HCT116 (cell line): ENCODE measurements around the gene TLR2. TPM values are rescaled to one million over a fixed set of nuclear protein-coding genes. Genes with fewer than 3 reads are reported as not detected.

ENCODE experiments used
- ATAC-seq: fragments of 200-7000 bp; cut with Tn5 transposase; 2 replicates; pipeline ENCODE4 v1.9.1; 2020; ENCODE audit warnings: mild to moderate bottlenecking, moderate library complexity
- BruUV-seq: library from RNA; stranded (reverse); fragments of 400-500 nt; replicated peaks from 2 replicates; lab custom pipeline; 2021; lab: Mats Ljungman, UMichigan
- CTCF ChIA-PET: fragments of 300-600 bp; sonication (Branson Sonifier 250); formaldehyde crosslinking; loops from one replicate; lab custom pipeline; 2021; ENCODE audit warnings: antibody characterized with exemption; lab: Charles Lee
- POLR2A ChIA-PET: fragments of 300-600, 350-600 bp; sonication (Branson Sonifier 250); formaldehyde crosslinking; loops from one replicate; lab custom pipeline; 2021; ENCODE audit warnings: antibody characterized with exemption; lab: Charles Lee
- RAD21 ChIA-PET, 2 experiments: fragments of 300-600 bp; sonication (Branson Sonifier 250); formaldehyde crosslinking; loops; one replicate each; lab custom pipeline; 2023; ENCODE audit warnings: low total read pairs in 2 of 2; ENCODE audit not compliant: uncharacterized antibody in 2 of 2, unreplicated experiment in 2 of 2, low non-redundant PET in 1 of 2; lab: Charles Lee
- DNase-seq: peaks from one replicate; pipeline ENCODE4 v3.0.0-alpha.2; 2010; ENCODE audit warnings: low read depth, low spot score
- H2AFZ ChIP-seq: fragments of 200-600 bp; shearing (Covaris generic), sonication (generic); 2 replicates; pipeline ENCODE4 v1.6.1; 2017; ENCODE audit warnings: low read depth, mixed run types, mixed read lengths, antibody characterized with exemption, low read length; ENCODE audit not compliant: poor library complexity, severe bottlenecking
- H3K27ac ChIP-seq: 2 replicates; pipeline ENCODE4 v1.5.1; 2012; ENCODE audit warnings: low read depth, low read length
- H3K27me3 ChIP-seq: fragments of 200-600 bp; sonication (generic); 2 replicates; pipeline ENCODE4 v1.6.1; 2016; ENCODE audit warnings: mixed run types, low read length, mixed read lengths; ENCODE audit not compliant: insufficient read depth
- H3K36me3 ChIP-seq, 2 experiments: fragments of 200-500 bp in 1 of 2; fragments of 200-600 bp in 1 of 2; sonication (Bioruptor generic) in 1 of 2; sonication (generic) in 1 of 2; 2 replicates each; pipeline versions ENCODE4 v1.5.1 to v1.6.1; 2014 to 2016; ENCODE audit warnings: low read length in 2 of 2, inconsistent platforms in 1 of 2, mixed read lengths in 1 of 2, mixed run types in 1 of 2; ENCODE audit not compliant: insufficient read depth in 2 of 2, control insufficient read depth in 1 of 2
- H3K4me1 ChIP-seq, 2 experiments: fragments of 200-600 bp in 1 of 2; sonication (generic) in 1 of 2; 2 replicates each; pipeline versions ENCODE4 v1.5.1 to v1.6.1; 2012 to 2017; ENCODE audit warnings: low read length in 2 of 2, inconsistent platforms in 1 of 2, mild to moderate bottlenecking in 1 of 2, mixed read lengths in 1 of 2, mixed run types in 1 of 2, moderate library complexity in 1 of 2; ENCODE audit not compliant: insufficient read depth in 2 of 2, control insufficient read depth in 1 of 2
- H3K4me2 ChIP-seq: fragments of 200-600 bp; sonication (generic); 2 replicates; pipeline ENCODE4 v1.6.1; 2017; ENCODE audit warnings: mixed run types, low read length, mixed read lengths
- H3K4me3 ChIP-seq, 2 experiments: fragments of 200-600 bp in 1 of 2; sonication (generic) in 1 of 2; replicated peaks in 1 of 2; 2 replicates each; pipeline ENCODE4 v1.5.1; 2011 to 2016; ENCODE audit warnings: low read length in 2 of 2, control low read depth in 1 of 2, low read depth in 1 of 2, mild to moderate bottlenecking in 1 of 2, mixed read lengths in 1 of 2, mixed run types in 1 of 2
- H3K79me2 ChIP-seq: fragments of 200-600 bp; sonication (generic); 2 replicates; pipeline ENCODE4 v1.6.1; 2017; ENCODE audit warnings: mild to moderate bottlenecking, mixed run types, low read length, moderate library complexity, mixed read lengths; ENCODE audit not compliant: insufficient read depth
- H3K9ac ChIP-seq: fragments of 200-600 bp; sonication (generic); 2 replicates; pipeline ENCODE4 v1.6.1; 2016; ENCODE audit warnings: low read length, mixed read lengths
- H3K9me2 ChIP-seq: fragments of 200-600 bp; sonication (generic), shearing (Covaris generic); 2 replicates; pipeline ENCODE4 v1.6.1; 2017; ENCODE audit warnings: mixed run types, mild to moderate bottlenecking, moderate library complexity; ENCODE audit not compliant: insufficient read depth
- H3K9me3 ChIP-seq, 2 experiments: fragments of 200-500 bp in 1 of 2; fragments of 200-600 bp in 1 of 2; sonication (Bioruptor generic) in 1 of 2; sonication (generic) in 1 of 2; 2 replicates each; pipeline ENCODE4 v1.6.1; 2014 to 2017; ENCODE audit warnings: low read length in 2 of 2, mixed read lengths in 2 of 2, inconsistent platforms in 1 of 2, low read depth in 1 of 2, mild to moderate bottlenecking in 1 of 2, mixed run types in 1 of 2, moderate library complexity in 1 of 2; ENCODE audit not compliant: control insufficient read depth in 1 of 2, insufficient read depth in 1 of 2
- H4K20me1 ChIP-seq: fragments of 200-600 bp; sonication (generic), shearing (Covaris generic); 2 replicates; pipeline ENCODE4 v1.6.1; 2017; ENCODE audit warnings: mixed run types, mild to moderate bottlenecking, moderate library complexity; ENCODE audit not compliant: insufficient read depth
- CBX3 ChIP-seq: IDR thresholded peaks from 2 replicates; pipeline ENCODE4 v1.6.1; 2012; ENCODE audit warnings: low read depth
- EGR1 ChIP-seq: IDR thresholded peaks from 2 replicates; pipeline ENCODE4 v1.6.1; 2012; ENCODE audit warnings: low read depth
- EZH2 ChIP-seq: fragments of 200-600 bp; sonication (generic); IDR thresholded peaks from 2 replicates; pipeline ENCODE4 v1.6.1; 2017; ENCODE audit warnings: antibody characterized with exemption, mixed run types
- EZH2phosphoT487 ChIP-seq: fragments of 200-600 bp; IDR thresholded peaks from 2 replicates; pipeline ENCODE4 v1.6.1; 2018; ENCODE audit warnings: antibody characterized with exemption, borderline replicate concordance
- FOSL1 ChIP-seq: IDR thresholded peaks from 2 replicates; pipeline ENCODE4 v1.6.1; 2012; ENCODE audit warnings: low read depth
- JUND ChIP-seq: IDR thresholded peaks from 2 replicates; pipeline ENCODE4 v1.6.1; 2012
- RAD21 ChIP-seq: IDR thresholded peaks from 2 replicates; pipeline ENCODE4 v1.6.1; 2012; ENCODE audit warnings: low read depth, mild to moderate bottlenecking
- SP1 ChIP-seq: IDR thresholded peaks from 2 replicates; pipeline ENCODE4 v1.6.1; 2012; ENCODE audit warnings: low read depth
- SRF ChIP-seq: IDR thresholded peaks from 2 replicates; pipeline ENCODE4 v1.6.1; 2012; ENCODE audit warnings: low read depth
- TCF7L2 ChIP-seq: IDR thresholded peaks from 2 replicates; pipeline ENCODE4 v1.7.0; 2011; ENCODE audit warnings: borderline replicate concordance, inconsistent platforms; ENCODE audit not compliant: insufficient read depth, insufficient read length; ENCODE audit errors: extremely low read depth
- intact Hi-C: fragments of 100-400 bp; cut with micrococcal nuclease; formaldehyde crosslinking; loops from 2 replicates; pipeline ENCODE4 v1.10.0; 2022
- total RNA-seq: library from RNA; stranded (reverse); gene quantifications from one replicate; pipeline ENCODE4 v1.2.1, GENCODE V29; 2021; ENCODE audit not compliant: unreplicated experiment
- TF ChIP-seq, protein P1 (sequence below), 3 experiments: fragments of 200-600 bp in 1 of 3; sonication (generic) in 1 of 3; IDR thresholded peaks in 2 of 3; conservative IDR thresholded peaks in 1 of 3; 2 replicates each; pipeline ENCODE4 v1.5.1; 2012 to 2017; ENCODE audit warnings: low read depth in 2 of 3, low read length in 2 of 3, antibody characterized with exemption in 1 of 3, borderline replicate concordance in 1 of 3, control low read depth in 1 of 3, mild to moderate bottlenecking in 1 of 3, mixed read lengths in 1 of 3, mixed run types in 1 of 3, moderate library complexity in 1 of 3; ENCODE audit not compliant: insufficient read depth in 1 of 3

Gene TLR2
- total RNA-seq, 1 experiment from 2014 or later = 0.12 TPM

DNA sequence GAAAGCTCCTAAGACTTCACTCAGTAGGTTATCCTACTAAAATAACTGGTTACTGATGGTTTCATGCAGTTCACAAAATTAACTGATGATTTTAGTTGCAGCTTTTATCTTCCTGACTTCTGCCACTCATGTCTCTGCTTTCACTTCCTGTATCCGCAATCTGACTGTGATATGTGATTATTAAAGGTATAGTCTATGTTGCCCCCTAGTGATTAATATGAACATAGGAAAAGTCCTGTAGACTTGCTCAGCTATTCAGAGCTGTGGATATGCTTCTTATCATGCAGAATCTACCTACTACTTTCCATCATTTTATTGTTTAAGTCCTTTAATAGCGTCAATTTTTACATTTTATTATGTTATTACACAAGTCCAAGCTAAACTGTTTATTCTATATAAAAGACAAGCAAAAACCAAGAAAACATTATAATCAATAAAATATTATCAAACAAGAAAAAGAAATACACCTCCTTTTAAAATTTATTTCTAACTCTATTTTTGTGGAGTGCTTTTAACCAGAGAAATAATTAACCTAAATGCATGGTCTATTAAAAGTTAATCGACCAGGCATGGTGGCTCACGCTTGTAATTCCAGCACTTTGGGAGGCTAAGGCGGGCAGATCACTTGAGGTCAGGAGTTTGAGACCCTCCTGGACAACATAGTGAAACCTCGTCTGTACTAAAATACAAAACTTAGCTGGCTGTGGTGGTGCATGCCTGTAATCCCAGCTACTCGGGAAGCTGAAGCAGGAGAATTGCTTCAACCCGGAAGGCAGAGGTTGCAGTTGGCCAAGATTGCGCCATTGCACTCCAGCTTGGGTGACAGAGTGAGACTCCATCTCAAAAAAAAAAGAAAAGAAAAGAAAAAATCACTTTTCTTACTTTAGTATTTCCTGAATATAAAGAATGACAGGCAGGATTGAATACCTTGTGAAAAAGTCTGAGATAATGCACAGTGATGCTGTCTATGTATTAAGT, 40.4 kb upstream of the TLR2 start (continued):
- TF ChIP-seq, protein P1, sequence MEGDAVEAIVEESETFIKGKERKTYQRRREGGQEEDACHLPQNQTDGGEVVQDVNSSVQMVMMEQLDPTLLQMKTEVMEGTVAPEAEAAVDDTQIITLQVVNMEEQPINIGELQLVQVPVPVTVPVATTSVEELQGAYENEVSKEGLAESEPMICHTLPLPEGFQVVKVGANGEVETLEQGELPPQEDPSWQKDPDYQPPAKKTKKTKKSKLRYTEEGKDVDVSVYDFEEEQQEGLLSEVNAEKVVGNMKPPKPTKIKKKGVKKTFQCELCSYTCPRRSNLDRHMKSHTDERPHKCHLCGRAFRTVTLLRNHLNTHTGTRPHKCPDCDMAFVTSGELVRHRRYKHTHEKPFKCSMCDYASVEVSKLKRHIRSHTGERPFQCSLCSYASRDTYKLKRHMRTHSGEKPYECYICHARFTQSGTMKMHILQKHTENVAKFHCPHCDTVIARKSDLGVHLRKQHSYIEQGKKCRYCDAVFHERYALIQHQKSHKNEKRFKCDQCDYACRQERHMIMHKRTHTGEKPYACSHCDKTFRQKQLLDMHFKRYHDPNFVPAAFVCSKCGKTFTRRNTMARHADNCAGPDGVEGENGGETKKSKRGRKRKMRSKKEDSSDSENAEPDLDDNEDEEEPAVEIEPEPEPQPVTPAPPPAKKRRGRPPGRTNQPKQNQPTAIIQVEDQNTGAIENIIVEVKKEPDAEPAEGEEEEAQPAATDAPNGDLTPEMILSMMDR (IDR thresholded peaks at IDR 0.05 in 2 of 3, conservative IDR thresholded peaks at IDR 0.05 in 1 of 3; ENCODE audit: borderline replicate concordance in 1 of 3, insufficient read depth in 1 of 3, low read depth in 2 of 3, low read length in 2 of 3) = peak; percentile 32 to 71 (median 63); a peak in 5 of 6 replicates
- no peak for TF ChIP-seq CBX3
- TF ChIP-seq TCF7L2 = no peak
- TF ChIP-seq SRF = no peak
- TF ChIP-seq JUND = no peak
- no peak for TF ChIP-seq EZH2phosphoT487
- TF ChIP-seq FOSL1 = no peak
- TF ChIP-seq EGR1 = no peak
- no peak for TF ChIP-seq EZH2

DNA sequence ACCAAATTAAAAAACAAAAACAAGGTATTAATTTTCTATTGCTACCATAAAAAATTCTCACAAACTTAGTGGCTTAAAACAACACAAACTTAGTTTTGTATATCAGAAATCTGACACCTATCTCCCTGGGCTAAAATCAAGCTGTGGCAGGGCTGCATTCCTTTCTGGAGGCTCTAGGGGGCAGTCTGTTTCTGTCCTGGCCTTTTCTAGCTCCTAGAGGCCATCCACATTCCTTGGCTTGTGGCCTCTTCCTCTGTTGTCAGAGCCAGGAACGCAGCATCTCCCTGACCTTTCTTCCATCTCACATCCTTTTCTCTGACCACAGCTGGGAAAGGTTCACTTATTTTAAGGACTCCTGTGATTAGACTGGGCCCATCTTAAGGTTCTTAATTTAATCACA, 38.9 kb upstream of the TLR2 start:
- no peak overlapping the region for H3K27ac ChIP-seq
- no peaks in the 10 kb centered on the region for H3K79me2 ChIP-seq
- DNase-seq (no peak), ATAC-seq (no peak)
- H3K4me3 ChIP-seq = no peak overlapping the region
- H3K9ac ChIP-seq = no peak overlapping the region
- no peaks in the 10 kb centered on the region for H3K9me3 ChIP-seq
- H3K27me3 ChIP-seq = no peaks in the 10 kb centered on the region
- H4K20me1 ChIP-seq = no peaks in the 10 kb centered on the region
- RAD21 ChIA-PET = no interaction called here
- no peak overlapping the region for H3K4me2 ChIP-seq
- H3K9me2 ChIP-seq = no peaks in the 10 kb centered on the region
- 0 out of 4 replicates have a peak, but pooled peaks cover 0 to 5% of the 10 kb centered on the region in 2 experiments for H3K4me1 ChIP-seq
- H2AFZ ChIP-seq = no peak overlapping the region
- TF ChIP-seq, protein P1 (IDR thresholded peaks at IDR 0.05 in 2 of 3, conservative IDR thresholded peaks at IDR 0.05 in 1 of 3; ENCODE audit: borderline replicate concordance in 1 of 3, insufficient read depth in 1 of 3, low read depth in 2 of 3, low read length in 2 of 3) = peak; percentile 8 to 58 (median 45); a peak in 5 of 6 replicates
- TF ChIP-seq SP1 (no peak), CBX3 (0 out of 2 replicates have a peak, but pooled peaks have one; percentile 35), RAD21 (peak; percentile 27)
- H3K36me3 ChIP-seq = no peaks in the 10 kb centered on the region
- BruUV-seq = no TSS peak
- CTCF ChIA-PET = interaction anchor here (1.0 kb wide), 1 partner anchor 88 kb away, joined by 3 read pairs; no protein-coding TSS in a partner anchor
- POLR2A ChIA-PET = no interaction called here
- intact Hi-C loops = no loop called here
